Mesenchymal stem cell (in vitro differentiated cells and primary cell): ENCODE results near the gene TLE3.

Experiments used
- DNase-seq: peaks from one replicate; pipeline ENCODE4 v3.0.0-alpha.2; 2013
- H2AFZ ChIP-seq: one replicate; pipeline ENCODE4 v1.6.1; 2013; ENCODE audit warnings: low read depth, mild to moderate bottlenecking, control low read depth, inconsistent platforms, low read length, moderate library complexity
- H2AK5ac ChIP-seq: 2 replicates; pipeline ENCODE4 v1.6.1; 2013; ENCODE audit warnings: low read length, moderate library complexity, mild to moderate bottlenecking, inconsistent platforms; ENCODE audit not compliant: severe bottlenecking
- H2BK120ac ChIP-seq: one replicate; pipeline ENCODE4 v1.6.1; 2013; ENCODE audit warnings: low read depth, mild to moderate bottlenecking, inconsistent platforms, low read length, moderate library complexity
- H2BK12ac ChIP-seq, 2 experiments: one replicate each; pipeline ENCODE4 v1.6.1; 2013; ENCODE audit warnings: inconsistent platforms in 2 of 2, low read length in 2 of 2, mild to moderate bottlenecking in 2 of 2, moderate library complexity in 2 of 2, control low read depth in 1 of 2
- H2BK15ac ChIP-seq: one replicate; pipeline ENCODE4 v1.6.1; 2013; ENCODE audit warnings: mild to moderate bottlenecking, low read depth, inconsistent platforms; ENCODE audit not compliant: poor library complexity, severe bottlenecking
- H2BK5ac ChIP-seq: 2 replicates; pipeline ENCODE4 v1.6.1; 2013; ENCODE audit warnings: low read depth, mild to moderate bottlenecking, low read length, control low read depth, inconsistent platforms; ENCODE audit not compliant: poor library complexity, severe bottlenecking
- H3K14ac ChIP-seq, 2 experiments: one replicate each; pipeline ENCODE4 v1.6.1; 2013; ENCODE audit warnings: inconsistent platforms in 2 of 2, low read length in 2 of 2, control low read depth in 1 of 2, mild to moderate bottlenecking in 1 of 2, moderate library complexity in 1 of 2
- H3K18ac ChIP-seq, 2 experiments: one replicate each; pipeline ENCODE4 v1.6.1; 2013; ENCODE audit warnings: inconsistent platforms in 2 of 2, low read length in 2 of 2, control low read depth in 1 of 2, low read depth in 1 of 2, mild to moderate bottlenecking in 1 of 2
- H3K23ac ChIP-seq, 2 experiments: one replicate each; pipeline ENCODE4 v1.6.1; 2013; ENCODE audit warnings: inconsistent platforms in 2 of 2, low read length in 2 of 2, mild to moderate bottlenecking in 2 of 2, moderate library complexity in 2 of 2, control low read depth in 1 of 2
- H3K27ac ChIP-seq: 2 replicates; pipeline ENCODE4 v1.5.1; 2013; ENCODE audit warnings: mild to moderate bottlenecking, moderate library complexity, low read length, control low read depth, inconsistent platforms; ENCODE audit not compliant: poor library complexity, severe bottlenecking
- H3K27me3 ChIP-seq, 2 experiments: 2 replicates each; pipeline versions ENCODE4 v1.6.1 to v1.7.0; 2013; ENCODE audit warnings: low read length in 2 of 2, mild to moderate bottlenecking in 2 of 2, moderate library complexity in 2 of 2, control low read depth in 1 of 2, inconsistent platforms in 1 of 2; ENCODE audit not compliant: control insufficient read depth in 1 of 2, insufficient read depth in 1 of 2
- H3K36me3 ChIP-seq, 2 experiments: 2 replicates each; pipeline versions ENCODE4 v1.6.1 to v1.7.0; 2013; ENCODE audit warnings: low read length in 2 of 2, control low read depth in 1 of 2, inconsistent platforms in 1 of 2, low read depth in 1 of 2, mild to moderate bottlenecking in 1 of 2; ENCODE audit not compliant: insufficient read depth in 2 of 2, control insufficient read depth in 1 of 2
- H3K4ac ChIP-seq, 2 experiments: one replicate each; pipeline ENCODE4 v1.6.1; 2013; ENCODE audit warnings: inconsistent platforms in 2 of 2, low read length in 2 of 2, mild to moderate bottlenecking in 2 of 2, moderate library complexity in 2 of 2, control low read depth in 1 of 2, low read depth in 1 of 2
- H3K4me1 ChIP-seq: 2 replicates; pipeline ENCODE4 v1.6.1; 2013; ENCODE audit warnings: low read depth, low read length, control low read depth; ENCODE audit not compliant: control insufficient read depth, insufficient read depth
- H3K4me2 ChIP-seq: 2 replicates; pipeline ENCODE4 v1.6.1; 2013; ENCODE audit warnings: low read length, mild to moderate bottlenecking, inconsistent platforms; ENCODE audit not compliant: poor library complexity, severe bottlenecking
- H3K4me3 ChIP-seq, 2 experiments: 2 replicates each; pipeline versions ENCODE4 v1.5.1 to v1.7.0; 2013; ENCODE audit warnings: low read length in 2 of 2, mild to moderate bottlenecking in 2 of 2, control low read depth in 1 of 2, low read depth in 1 of 2; ENCODE audit not compliant: insufficient read depth in 1 of 2
- H3K79me1 ChIP-seq: replicated peaks from 2 replicates; pipeline ENCODE4 v1.6.1; 2013; ENCODE audit warnings: mild to moderate bottlenecking, control low read depth, low read length, inconsistent platforms; ENCODE audit not compliant: poor library complexity, severe bottlenecking
- H3K9ac ChIP-seq: 2 replicates; pipeline ENCODE4 v1.7.0; 2013; ENCODE audit warnings: mild to moderate bottlenecking, low read length, moderate library complexity
- H3K9me3 ChIP-seq: 2 replicates; pipeline ENCODE4 v1.7.0; 2013; ENCODE audit warnings: mild to moderate bottlenecking, low read length; ENCODE audit not compliant: control insufficient read depth
- H4K8ac ChIP-seq: one replicate; pipeline ENCODE4 v1.6.1; 2013; ENCODE audit warnings: inconsistent platforms, mild to moderate bottlenecking, low read length, moderate library complexity
- H4K91ac ChIP-seq: one replicate; pipeline ENCODE4 v1.6.1; 2013; ENCODE audit warnings: mild to moderate bottlenecking, low read length, inconsistent platforms
- whole genome bisulfite sequencing: methylation state at CpG from one replicate; pipeline ENCODE4 v1.1.7; 2013; ENCODE audit warnings: mixed read lengths; 5-methylcytosine and 5-hydroxymethylcytosine counted together

Gene TLE3

GRCh38 chr15:70018646-70019600 is 78.8 kb downstream of the TLE3 start:
- Histone ChIP-seq H3K23ac (peak overlapping the region in 1 of 2 experiments; percentile 77), H3K36me3 (no peaks in the 10 kb centered on the region), H3K4me1 (peaks cover 2% of the 10 kb centered on the region), H4K91ac (no peak overlapping the region), H3K9ac (no peak overlapping the region), H3K14ac (no peak overlapping the region), H3K79me1 (no peaks in the 10 kb centered on the region), H3K4me3 (no peak overlapping the region), H3K9me3 (peaks cover 10% of the 10 kb centered on the region), H3K18ac (no peak overlapping the region), H3K27me3 (peaks cover 69 to 72% of the 10 kb centered on the region in 2 experiments), H3K4ac (no peak overlapping the region), H2BK5ac (no peak overlapping the region), H2AK5ac (no peak overlapping the region), H2BK120ac (no peak overlapping the region), H3K4me2 (no peak overlapping the region), H2BK12ac (no peak overlapping the region), H4K8ac (no peak overlapping the region), H2BK15ac (no peak overlapping the region), H2AFZ (no peak overlapping the region), H3K27ac (no peak overlapping the region)
- no peak for DNase-seq
- WGBS = 90% methylated on average over 9 of the region's 9 CpGs

- 73% methylated on average over 2 of the region's 2 CpGs for WGBS
- Histone ChIP-seq H2BK5ac (no peak overlapping the region), H2BK12ac (no peak overlapping the region)
Observed at GRCh38 chr15:70017801-70018200, 79.9 kb downstream of the TLE3 start.

GRCh38 chr15:70017025-70017424 is 80.7 kb downstream of the TLE3 start:
- Histone ChIP-seq H2AK5ac (no peak overlapping the region), H3K4me2 (no peak overlapping the region), H4K8ac (no peak overlapping the region), H3K36me3 (no peaks in the 10 kb centered on the region), H3K4ac (no peak overlapping the region), H3K9me3 (peaks cover 10% of the 10 kb centered on the region), H2BK5ac (no peak overlapping the region), H3K14ac (no peak overlapping the region), H3K79me1 (no peaks in the 10 kb centered on the region), H3K27ac (no peak overlapping the region), H4K91ac (no peak overlapping the region), H2BK15ac (no peak overlapping the region), H3K27me3 (peaks cover 64 to 85% of the 10 kb centered on the region in 2 experiments), H3K23ac (no peak overlapping the region), H3K18ac (no peak overlapping the region), H2AFZ (no peak overlapping the region), H3K4me1 (peaks cover 2% of the 10 kb centered on the region), H2BK12ac (no peak overlapping the region), H2BK120ac (no peak overlapping the region), H3K4me3 (no peak overlapping the region), H3K9ac (no peak overlapping the region)
- 83% methylated on average over 4 of the region's 4 CpGs for WGBS
- DNase-seq = no peak

More at GRCh38 chr15:70017801-70018200, 79.9 kb downstream of the TLE3 start:
- no peak overlapping the region for H3K4me2 ChIP-seq
- H3K9me3 ChIP-seq = peaks cover 10% of the 10 kb centered on the region
- H4K91ac ChIP-seq = no peak overlapping the region
- H3K79me1 ChIP-seq = no peaks in the 10 kb centered on the region
- no peaks in the 10 kb centered on the region for H3K36me3 ChIP-seq
- H3K4me3 ChIP-seq = no peak overlapping the region
- H3K9ac ChIP-seq = no peak overlapping the region
- no peak overlapping the region for H4K8ac ChIP-seq
- H2AK5ac ChIP-seq = no peak overlapping the region
- DNase-seq = no peak
- no peak overlapping the region for H2AFZ ChIP-seq
- no peak overlapping the region for H3K18ac ChIP-seq
- no peak overlapping the region for H3K27ac ChIP-seq
- no peak overlapping the region for H3K14ac ChIP-seq
- H3K27me3 ChIP-seq = peaks cover 72 to 80% of the 10 kb centered on the region in 2 experiments
- no peak overlapping the region for H3K23ac ChIP-seq
- no peak overlapping the region for H2BK15ac ChIP-seq
- no peak overlapping the region for H2BK120ac ChIP-seq
- no peak overlapping the region for H3K4ac ChIP-seq
- peaks cover 2% of the 10 kb centered on the region for H3K4me1 ChIP-seq

GRCh38 chr15:70016511-70016994 is 81.2 kb downstream of the TLE3 start:
- no peak overlapping the region for H2AFZ ChIP-seq
- no peaks in the 10 kb centered on the region for H3K36me3 ChIP-seq
- H2BK12ac ChIP-seq = no peak overlapping the region
- H2AK5ac ChIP-seq = no peak overlapping the region
- H2BK15ac ChIP-seq = no peak overlapping the region
- H3K27ac ChIP-seq = no peak overlapping the region
- H2BK5ac ChIP-seq = no peak overlapping the region
- peaks cover 64 to 88% of the 10 kb centered on the region in 2 experiments for H3K27me3 ChIP-seq
- no peak overlapping the region for H3K23ac ChIP-seq
- no peak overlapping the region for H2BK120ac ChIP-seq
- H3K4me1 ChIP-seq = peaks cover 2% of the 10 kb centered on the region
- no peak overlapping the region for H3K18ac ChIP-seq
- H4K91ac ChIP-seq = no peak overlapping the region
- no peak overlapping the region for H3K4me2 ChIP-seq
- no peak overlapping the region for H3K4me3 ChIP-seq
- no peak for DNase-seq
- H4K8ac ChIP-seq = no peak overlapping the region
- peaks cover 10% of the 10 kb centered on the region for H3K9me3 ChIP-seq
- no peak overlapping the region for H3K14ac ChIP-seq
- no peak overlapping the region for H3K9ac ChIP-seq
- WGBS = 70% methylated on average over 6 of the region's 6 CpGs
- H3K4ac ChIP-seq = no peak overlapping the region
- no peaks in the 10 kb centered on the region for H3K79me1 ChIP-seq
